Measurements from ENCODE around the gene EI24. TPM values are rescaled to one million over a fixed set of nuclear protein-coding genes. Genes with fewer than 3 reads are reported as not detected.

EI24 gene
- total and polyA plus RNA-seq, 2 of the 4 experiments (the other 2 are of a cell fraction), result 89.7 to 95.9 TPM

- TF ChIP-seq ELK1 (IDR thresholded peaks at IDR 0.05; ENCODE audit: borderline replicate concordance, low read depth, low read length) (no peak), MAFK (IDR thresholded peaks at IDR 0.05; ENCODE audit: low read depth, low read length) (no peak), FOS (IDR thresholded peaks at IDR 0.05; ENCODE audit: low read depth, low read length) (no peak), RAD21 (IDR thresholded peaks at IDR 0.05; ENCODE audit: low read length) (no peak), USF2 (IDR thresholded peaks at IDR 0.05; ENCODE audit: low read depth, low read length) (no peak), RFX5 (IDR thresholded peaks at IDR 0.05; ENCODE audit: low read depth, low read length) (no peak), CHD1 (IDR thresholded peaks at IDR 0.05; ENCODE audit: low read depth, low read length) (no peak), MXI1 (IDR thresholded peaks at IDR 0.05; ENCODE audit: borderline replicate concordance, low read depth, low read length) (no peak), NFE2L2 (IDR thresholded peaks at IDR 0.05; ENCODE audit: low read depth, low read length) (no peak), SMC3 (IDR thresholded peaks at IDR 0.05; ENCODE audit: low read depth, low read length) (no peak), CTCF (conservative IDR thresholded peaks at IDR 0.05; ENCODE audit: low read depth, low read length) (no peak), MAZ (IDR thresholded peaks at IDR 0.05; ENCODE audit: borderline replicate concordance, low read depth, low read length) (no peak), BHLHE40 (IDR thresholded peaks at IDR 0.05; ENCODE audit: low read depth, low read length) (no peak), RCOR1 (IDR thresholded peaks at IDR 0.05; ENCODE audit: insufficient replicate concordance, low read length) (no peak), CEBPB (IDR thresholded peaks at IDR 0.05; ENCODE audit: low read depth, low read length) (no peak), POLR2A (IDR thresholded peaks at IDR 0.05; ENCODE audit: low read depth, low read length) (no peak)
- Histone ChIP-seq H3K79me1 (ENCODE audit: low read depth in 1 of 2, low read length in 2 of 2) (no peaks in the 10 kb centered on the region), H4K91ac (ENCODE audit: insufficient read depth, low read depth, low read length) (no peak overlapping the region), H3K4me1 (ENCODE audit: control insufficient read depth, insufficient read depth, low read length) (no peaks in the 10 kb centered on the region), H3K9me1 (ENCODE audit: insufficient read depth, low read length) (no peaks in the 10 kb centered on the region), H3K4me3 (ENCODE audit: insufficient read depth, low read depth, low read length) (no peak overlapping the region), H2BK5ac (ENCODE audit: low read depth, low read length, poor library complexity, severe bottlenecking) (no peak overlapping the region), H3K27ac (ENCODE audit: insufficient read depth, low read length) (no peak overlapping the region), H3K27me3 (ENCODE audit: control insufficient read depth, insufficient read depth, low read length) (no peaks in the 10 kb centered on the region; the same call in 1 of the 2 replicates), H3K9ac (ENCODE audit: low read depth, low read length) (no peak overlapping the region), H4K5ac (ENCODE audit: low read depth, low read length) (no peak overlapping the region), H2AFZ (replicated peaks; ENCODE audit: low read length, poor library complexity) (no peak overlapping the region), H4K20me1 (ENCODE audit: insufficient read depth, low read length) (no peaks in the 10 kb centered on the region), H3K56ac (ENCODE audit: extremely low read depth, insufficient read depth, low read length) (no peak overlapping the region), H4K8ac (ENCODE audit: low read depth in 2 of 2, low read length in 2 of 2) (no peak overlapping the region), H2AK5ac (ENCODE audit: low read depth, low read length) (no peak overlapping the region), H2BK20ac (ENCODE audit: low read depth, low read length) (no peak overlapping the region), H3K18ac (ENCODE audit: low read depth, low read length) (no peak overlapping the region), H2AK9ac (replicated peaks; ENCODE audit: low read depth, low read length, poor library complexity) (no peak overlapping the region), H3K4ac (ENCODE audit: low read depth, low read length) (no peak overlapping the region), H3K36me3 (ENCODE audit: control insufficient read depth, insufficient read depth, low read length) (no peaks in the 10 kb centered on the region), H3K14ac (replicated peaks; ENCODE audit: low read depth, low read length) (no peak overlapping the region), H3K9me3 (ENCODE audit: control insufficient read depth, insufficient read depth, low read length) (no peaks in the 10 kb centered on the region), H3K23ac (ENCODE audit: low read depth, low read length) (no peak overlapping the region), H3K4me2 (ENCODE audit: low read depth, low read length) (no peak overlapping the region), H2BK120ac (ENCODE audit: low read depth, low read length) (no peak overlapping the region), H2BK15ac (ENCODE audit: low read depth, low read length) (no peak overlapping the region)
- intact Hi-C loops (cut with micrococcal nuclease), result loop anchor here (10.0 kb wide), 1 partner anchor 595 kb away; no protein-coding TSS in a partner anchor
- WGBS, 2 experiments (ENCODE audit: extremely low coverage in 2 of 2, insufficient read length in 1 of 2), result no CpG with 5 or more reads among the region's 3 CpGs
- in situ Hi-C loops (cut with MboI; ENCODE audit: low sequenced_read_pairs), result no loop called here
- CTCF ChIA-PET, result no interaction called here
- peak; percentile 13 for DNase-seq
- ATAC-seq (ENCODE audit: low read depth), result no peak
- POLR2A ChIA-PET (ENCODE audit: unreplicated experiment), result no interaction called here
- dilution Hi-C loops (cut with HindIII; ENCODE audit: low sequenced_read_pairs, unreplicated experiment), result no loop called here
- no TSS peak for BruUV-seq (replicated peaks)
These were observed 9.4 kb upstream of the EI24 start for GRCh38 chr11:125559888-125560287.

Measured in IMR-90 (cell line).